GM21381 (cell line): ENCODE data around the gene TMEM163.
"Not testable (repeated sequence)": the region's sequence is repeated elsewhere in the genome, so short reads cannot be mapped to it uniquely, and the experiment has no call there.

Experiments used
- ATAC-seq: cut with Tn5 transposase; IDR thresholded peaks from one replicate; pipeline ENCODE4 v1.9.1; 2021; ENCODE audit warnings: mild to moderate bottlenecking, moderate library complexity; ENCODE audit not compliant: unreplicated experiment

TMEM163 gene

GRCh38 chr2:134540990-134541389, 177.8 kb downstream of the TMEM163 start:
- no peak for ATAC-seq

GRCh38 chr2:134539981-134540380, 178.8 kb downstream of the TMEM163 start:
- ATAC-seq: no peak

GRCh38 chr2:134537702-134538101, 181.1 kb downstream of the TMEM163 start:
- ATAC-seq: no peak

GRCh38 chr2:134537121-134537520, 181.7 kb downstream of the TMEM163 start:
- no peak for ATAC-seq

GRCh38 chr2:134536296-134536695, 182.5 kb downstream of the TMEM163 start:
- no peak for ATAC-seq

GRCh38 chr2:134532537-134532936, 186.3 kb downstream of the TMEM163 start:
- no peak for ATAC-seq

- ATAC-seq: no peak
These were observed 191.4 kb downstream of the TMEM163 start for GRCh38 chr2:134527381-134527780.

GRCh38 chr2:134522496-134523455, 196.0 kb downstream of the TMEM163 start:
- ATAC-seq: no peak

GRCh38 chr2:134518101-134518500, 200.7 kb downstream of the TMEM163 start:
- no peak for ATAC-seq

GRCh38 chr2:134515137-134515536, 203.7 kb downstream of the TMEM163 start:
- ATAC-seq: no peak

GRCh38 chr2:134513465-134513804, 205.4 kb downstream of the TMEM163 start:
- ATAC-seq: no peak

- no peak for ATAC-seq
These were observed 205.9 kb downstream of the TMEM163 start for GRCh38 chr2:134512734-134513464.

- ATAC-seq: no peak
These were observed 210.4 kb downstream of the TMEM163 start for GRCh38 chr2:134508391-134508790.

GRCh38 chr2:134507697-134508096, 211.1 kb downstream of the TMEM163 start:
- no peak for ATAC-seq

GRCh38 chr2:134507159-134507558, 211.6 kb downstream of the TMEM163 start:
- ATAC-seq: not testable (repeated sequence)

- ATAC-seq: no peak
These were observed 213.4 kb downstream of the TMEM163 start for GRCh38 chr2:134505446-134505845.

GRCh38 chr2:134504586-134505336, 214.0 kb downstream of the TMEM163 start:
- ATAC-seq: no peak

- no peak for ATAC-seq
These were observed 216.7 kb downstream of the TMEM163 start for GRCh38 chr2:134502104-134502503.

- ATAC-seq: no peak
These were observed 217.2 kb downstream of the TMEM163 start for GRCh38 chr2:134501476-134502091.

- ATAC-seq: no peak
These were observed 218.4 kb downstream of the TMEM163 start for GRCh38 chr2:134500211-134500935.
